Stimulated activated CD4-positive, alpha-beta T cell treated with anti-CD3 and anti-CD28 coated beads, TNF-alpha, amount 100 ng/mL, for 24 hours (primary cell): ENCODE results near the gene PSMD2.

Experiments used
- DNase-seq, 3 experiments: peaks; one replicate each; pipeline ENCODE4 v3.0.0-alpha.2; 2020; ENCODE audit warnings: low read depth in 3 of 3

Gene PSMD2

DNA sequence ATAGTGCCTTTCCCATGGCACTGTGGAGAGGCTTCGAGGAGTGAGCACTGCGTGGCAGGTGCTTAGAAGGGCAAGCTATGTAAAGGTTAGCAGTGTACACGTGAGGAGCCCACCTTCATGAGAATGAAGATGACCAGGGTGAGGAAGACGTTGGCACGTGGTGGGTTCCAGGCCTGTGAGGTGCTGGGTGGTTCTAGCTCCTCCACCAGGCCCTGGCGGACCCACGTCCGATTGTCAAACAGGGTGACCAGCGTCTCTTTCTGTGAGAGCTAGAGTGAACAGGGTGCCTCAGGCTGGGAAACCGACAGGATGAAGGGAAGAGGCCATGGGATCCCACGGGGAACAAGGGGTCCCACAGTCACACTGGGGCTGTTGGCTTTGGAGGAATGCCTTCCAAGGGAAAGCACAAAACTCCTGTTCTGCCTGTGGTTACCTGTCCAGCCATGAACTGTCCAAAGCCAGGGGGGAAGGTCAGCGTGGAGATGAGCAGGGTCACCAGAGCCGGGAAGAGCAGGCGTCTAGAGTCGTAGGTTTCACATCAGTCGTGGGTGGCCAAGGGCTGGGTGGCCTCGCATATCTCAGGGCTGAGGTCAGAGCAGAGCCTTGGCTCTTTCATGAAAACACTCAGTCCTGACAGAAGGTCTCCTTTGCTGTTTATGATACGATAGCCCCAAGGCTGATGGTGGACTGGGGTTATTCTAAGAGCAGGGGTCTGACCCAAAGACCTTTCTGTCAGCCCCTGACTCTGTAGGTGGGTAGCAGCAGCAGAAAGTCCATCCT lies 56.4 kb downstream of the PSMD2 start:
- no peak for DNase-seq

DNA sequence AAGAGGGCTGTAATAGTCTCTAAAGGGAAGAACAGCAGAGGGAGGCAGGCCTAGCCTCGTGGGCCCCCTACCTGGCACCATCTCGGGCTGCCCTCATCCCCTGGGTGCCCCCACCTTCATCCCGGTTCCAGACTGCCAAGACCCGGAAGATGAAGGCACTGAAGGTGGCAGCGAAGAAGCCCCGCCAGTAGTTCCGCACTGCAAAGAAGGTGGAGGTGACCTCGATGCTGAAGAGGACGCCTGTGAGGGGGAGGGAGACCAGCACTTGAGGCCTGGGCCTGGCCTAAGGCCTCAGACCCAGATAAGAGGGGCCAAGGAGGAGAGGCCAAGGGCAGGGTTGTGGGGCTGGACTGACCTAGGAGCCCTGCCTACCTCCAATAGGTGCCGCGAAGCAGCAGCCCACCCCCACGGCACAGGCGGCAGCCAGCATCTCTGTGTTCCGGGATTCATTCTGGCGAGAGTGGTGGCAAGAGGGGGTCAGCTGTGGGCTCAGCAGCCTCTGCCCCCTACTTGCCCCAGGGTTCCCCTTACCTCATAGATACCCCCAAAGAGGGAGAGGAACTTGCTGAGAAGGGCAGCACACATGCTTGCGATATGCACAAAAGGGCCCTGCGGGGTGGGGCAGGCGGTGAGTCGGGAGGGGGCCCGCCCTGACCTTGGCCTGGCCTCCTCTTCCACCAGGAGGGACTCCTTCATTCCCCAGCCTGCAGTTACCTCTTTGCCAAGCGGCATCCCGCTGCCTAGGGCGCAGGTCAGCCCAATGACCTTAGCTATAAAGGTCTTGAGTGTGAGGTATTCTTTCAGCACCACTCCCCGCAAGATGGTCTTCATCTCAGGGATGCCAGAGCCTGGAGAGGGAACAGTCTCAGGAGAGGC lies 58.4 kb downstream of the PSMD2 start:
- no peak for DNase-seq

DNA sequence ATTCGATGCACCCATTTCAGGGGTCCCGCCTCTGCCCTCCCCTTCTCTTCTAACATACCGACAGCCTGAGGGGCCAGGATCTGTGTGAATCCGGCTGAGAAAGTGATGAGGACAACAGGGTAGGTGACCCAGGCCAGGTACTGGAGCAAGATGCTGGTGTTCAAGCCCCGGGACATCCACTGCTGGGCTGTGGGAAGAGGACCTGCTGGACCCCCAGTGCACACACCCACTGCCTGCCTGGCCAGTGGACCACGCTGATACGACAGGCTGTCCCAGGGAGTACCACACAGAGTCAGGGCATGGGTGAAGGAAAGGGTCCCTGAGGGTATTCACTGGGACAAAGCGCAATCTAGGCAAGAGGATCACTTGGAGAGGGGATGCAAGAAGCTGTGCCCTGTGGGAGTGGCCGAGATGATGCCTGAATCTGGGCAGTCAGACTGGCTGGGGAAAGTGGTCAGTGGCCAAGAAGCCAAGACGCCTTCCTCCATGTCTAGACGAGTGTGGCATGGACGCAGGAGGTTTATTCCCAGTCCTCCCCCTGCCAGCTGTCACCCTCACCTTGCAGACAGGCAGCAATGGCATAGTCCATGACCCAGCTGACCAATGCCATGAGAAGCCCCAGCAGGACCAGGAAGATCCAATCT lies 59.2 kb downstream of the PSMD2 start:
- DNase-seq: no peak
